Measurements from ENCODE around the gene CACNG8.

DNA sequence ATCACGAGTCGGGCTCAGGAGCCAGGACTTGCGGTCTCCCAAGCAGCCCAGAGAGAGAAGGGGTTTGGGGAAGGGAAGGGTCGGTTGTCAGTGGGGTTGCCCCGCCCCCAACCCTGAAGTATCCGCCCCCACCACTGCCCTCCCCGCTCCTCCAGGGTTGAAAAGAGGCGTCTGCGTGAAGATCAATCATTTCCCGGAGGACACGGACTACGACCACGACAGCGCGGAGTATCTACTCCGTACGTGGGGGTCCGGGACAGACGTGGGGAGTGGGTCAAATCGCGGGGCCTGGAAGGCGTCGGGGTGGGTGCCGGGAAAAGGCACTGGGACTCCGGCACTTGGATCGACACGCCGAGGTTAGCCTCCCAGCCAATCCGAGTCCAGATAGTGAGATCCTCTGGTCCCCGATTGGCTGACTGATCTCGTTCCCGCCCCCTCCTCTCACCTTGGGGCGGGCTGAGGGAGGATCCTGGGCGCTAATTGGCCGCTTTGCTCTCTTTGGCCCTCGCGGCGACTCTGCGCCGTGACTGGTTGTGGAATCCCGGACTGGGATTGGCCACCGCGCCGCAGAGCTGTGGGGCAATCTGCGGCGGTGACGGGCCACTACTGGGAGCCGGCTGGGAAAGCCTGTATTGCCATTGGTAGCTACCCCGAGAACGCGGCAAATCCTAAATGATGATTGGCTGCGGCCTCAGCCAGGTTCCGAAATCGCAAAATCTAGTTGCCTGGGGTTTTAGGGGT lies 15.4 kb downstream of the CACNG8 start:
- TF ChIP-seq ZFX (IDR thresholded peaks at IDR 0.05) = no peak
- TF ChIP-seq, protein P1, sequence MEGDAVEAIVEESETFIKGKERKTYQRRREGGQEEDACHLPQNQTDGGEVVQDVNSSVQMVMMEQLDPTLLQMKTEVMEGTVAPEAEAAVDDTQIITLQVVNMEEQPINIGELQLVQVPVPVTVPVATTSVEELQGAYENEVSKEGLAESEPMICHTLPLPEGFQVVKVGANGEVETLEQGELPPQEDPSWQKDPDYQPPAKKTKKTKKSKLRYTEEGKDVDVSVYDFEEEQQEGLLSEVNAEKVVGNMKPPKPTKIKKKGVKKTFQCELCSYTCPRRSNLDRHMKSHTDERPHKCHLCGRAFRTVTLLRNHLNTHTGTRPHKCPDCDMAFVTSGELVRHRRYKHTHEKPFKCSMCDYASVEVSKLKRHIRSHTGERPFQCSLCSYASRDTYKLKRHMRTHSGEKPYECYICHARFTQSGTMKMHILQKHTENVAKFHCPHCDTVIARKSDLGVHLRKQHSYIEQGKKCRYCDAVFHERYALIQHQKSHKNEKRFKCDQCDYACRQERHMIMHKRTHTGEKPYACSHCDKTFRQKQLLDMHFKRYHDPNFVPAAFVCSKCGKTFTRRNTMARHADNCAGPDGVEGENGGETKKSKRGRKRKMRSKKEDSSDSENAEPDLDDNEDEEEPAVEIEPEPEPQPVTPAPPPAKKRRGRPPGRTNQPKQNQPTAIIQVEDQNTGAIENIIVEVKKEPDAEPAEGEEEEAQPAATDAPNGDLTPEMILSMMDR (conservative IDR thresholded peaks at IDR 0.05) = no peak
